GM19240 (cell line): ENCODE results near the gene ADK.
"Not testable (repeated sequence)": the region's sequence is repeated elsewhere in the genome, so short reads cannot be mapped to it uniquely, and the experiment has no call there.

Experiments used
- DNase-seq: peaks from one replicate; pipeline ENCODE4 v3.0.0; 2011; ENCODE audit warnings: low spot score; ENCODE audit not compliant: insufficient read length

ADK gene

DNA sequence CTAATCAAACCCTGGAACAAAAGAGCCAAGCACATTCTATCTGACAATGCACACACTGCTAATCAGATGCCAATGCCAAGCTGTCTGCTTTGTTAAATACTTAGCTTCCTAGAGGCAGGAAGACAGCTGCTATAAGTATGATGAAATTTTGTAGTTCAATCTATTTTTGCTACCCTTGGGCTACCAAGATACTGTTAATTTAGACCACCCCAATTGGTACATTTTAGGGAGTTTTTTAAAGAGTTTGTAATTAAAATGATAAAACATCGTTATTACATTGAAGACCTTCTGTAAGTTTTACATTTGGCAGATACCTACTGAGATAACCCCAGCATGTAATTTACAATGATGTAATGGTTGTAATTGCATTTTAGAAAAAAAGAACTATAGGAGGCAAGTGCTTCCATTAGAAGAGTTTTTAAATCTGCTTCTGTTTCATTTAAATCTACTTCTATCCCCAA, 268.5 kb downstream of the ADK start:
- DNase-seq, result no peak

- DNase-seq, result no peak
These were observed 268.9 kb downstream of the ADK start for GRCh38 chr10:74419958-74420375.

DNA sequence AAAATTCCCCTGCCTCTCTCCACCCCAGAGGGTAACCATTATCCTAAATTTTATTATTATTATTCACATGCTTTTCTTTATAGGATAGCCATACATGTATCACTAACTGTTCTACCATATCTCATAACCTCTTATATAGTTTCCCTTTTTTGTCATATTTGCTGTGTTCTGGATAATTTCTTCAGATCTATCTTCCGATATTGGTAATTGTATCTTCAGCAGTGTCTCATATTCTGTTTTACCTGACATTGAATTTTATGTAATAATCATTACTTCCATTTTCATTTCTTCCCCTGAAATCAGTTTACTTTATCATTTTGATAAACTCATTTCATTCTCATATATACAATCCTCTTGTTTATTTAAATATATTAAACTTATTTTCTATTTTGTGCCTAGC, 273.5 kb downstream of the ADK start:
- DNase-seq, result no peak

GRCh38 chr10:74425456-74426001, 274.5 kb downstream of the ADK start:
- no peak for DNase-seq

DNA sequence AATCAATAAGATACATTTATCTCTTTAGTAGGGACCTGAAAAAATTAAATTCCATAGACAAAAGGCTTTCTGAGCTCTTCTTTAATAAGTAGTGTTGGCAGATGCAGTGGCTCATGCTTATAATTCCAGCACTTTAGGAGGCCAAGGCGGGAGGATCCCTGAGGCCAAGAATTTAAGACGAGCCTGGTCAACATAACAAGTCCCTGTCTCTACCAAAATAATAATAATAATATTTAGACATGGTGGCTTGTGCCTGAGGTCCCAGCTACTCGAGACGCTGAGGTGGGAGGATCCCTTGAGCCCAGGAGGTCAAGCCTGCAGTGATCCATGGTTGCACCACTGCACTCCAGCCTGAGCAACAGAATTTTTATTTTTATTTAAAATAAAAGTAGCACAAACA, 280.8 kb downstream of the ADK start:
- DNase-seq, result no peak

DNA sequence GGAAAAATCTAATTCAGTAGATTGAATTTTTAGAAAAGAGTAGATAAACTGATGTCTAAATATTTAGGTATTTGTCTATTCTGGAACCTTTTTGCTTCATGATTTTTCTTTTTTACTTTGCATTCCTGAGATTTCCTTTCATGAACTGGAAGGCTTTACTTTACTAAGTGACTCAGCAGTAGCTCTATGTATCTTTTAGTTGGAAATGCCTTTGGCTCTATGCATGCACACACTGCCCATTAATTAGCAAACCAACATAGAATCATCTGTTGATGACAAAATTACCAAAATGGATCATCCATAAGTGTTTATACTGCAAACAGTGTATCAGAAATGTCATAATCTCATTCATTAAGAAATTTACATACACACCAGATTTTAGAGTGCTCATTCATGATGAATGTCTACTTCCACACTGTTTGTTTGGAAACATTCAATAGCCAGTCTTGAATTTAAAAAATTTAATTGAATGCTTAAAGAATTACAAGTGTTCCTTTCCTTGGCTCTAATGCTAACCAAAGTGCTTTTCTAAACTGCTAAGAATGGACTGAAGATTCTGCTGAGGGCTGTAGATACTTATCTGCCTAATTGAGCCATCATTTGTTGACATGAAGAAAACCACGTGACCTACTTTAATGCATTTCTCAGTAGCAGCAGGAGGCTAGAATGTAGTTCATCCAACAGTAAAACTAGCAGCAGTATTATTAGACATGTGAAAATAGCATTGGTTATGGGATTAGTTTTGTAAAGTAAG, 282.0 kb downstream of the ADK start:
- no peak for DNase-seq

GRCh38 chr10:74433595-74433956, 282.6 kb downstream of the ADK start:
- DNase-seq, result no peak

GRCh38 chr10:74433993-74434392, 283.0 kb downstream of the ADK start:
- no peak for DNase-seq

GRCh38 chr10:74434547-74434946, 283.5 kb downstream of the ADK start:
- DNase-seq, result no peak

DNA sequence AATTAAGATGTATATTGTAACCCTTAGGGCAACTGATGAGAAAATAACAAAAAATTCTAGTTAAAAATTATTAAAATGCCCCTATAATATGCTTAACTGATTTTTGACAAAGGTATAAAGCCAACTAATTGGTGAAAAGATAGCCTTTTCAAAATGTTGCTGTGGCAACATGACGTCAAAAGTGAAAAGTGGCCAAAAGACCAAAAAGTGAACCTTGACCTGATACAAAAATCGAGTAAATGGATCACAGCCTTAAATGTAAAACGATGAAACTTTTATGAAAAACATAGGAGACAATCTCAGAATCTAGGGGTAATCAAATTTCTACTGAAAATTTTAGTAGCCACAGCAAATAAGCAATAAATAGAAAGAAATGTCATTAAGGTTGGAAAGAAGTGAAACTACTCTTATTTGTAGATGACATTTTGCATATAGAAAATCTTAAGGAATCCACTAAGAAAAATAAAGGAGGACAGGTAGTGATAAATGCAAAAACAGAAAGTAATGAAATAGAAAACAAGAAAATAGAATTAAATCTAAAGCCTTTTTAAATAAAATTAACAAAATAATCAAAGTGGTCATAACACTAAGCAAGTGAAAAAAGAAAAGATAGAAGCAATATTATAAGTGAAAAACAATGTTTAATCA, 285.6 kb downstream of the ADK start:
- no peak for DNase-seq

DNA sequence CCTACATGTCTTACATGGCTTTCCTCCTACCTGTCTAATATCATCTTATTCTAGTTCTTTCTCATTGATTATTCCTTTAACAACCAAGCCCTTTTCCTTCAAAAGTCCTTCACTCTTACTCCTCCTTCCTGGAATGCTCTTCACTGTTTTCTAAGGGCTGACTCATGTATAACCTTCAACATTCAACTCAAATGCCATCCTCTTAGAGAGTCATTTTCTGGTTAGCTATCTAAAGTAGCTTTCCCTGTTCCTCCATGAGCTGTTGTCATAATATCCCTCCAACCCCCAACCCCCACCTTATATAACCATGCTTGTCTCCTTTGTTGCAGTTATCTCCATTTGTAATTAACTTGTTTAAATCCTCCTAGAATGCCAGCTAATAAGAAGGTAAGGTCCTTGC, 286.8 kb downstream of the ADK start:
- no peak for DNase-seq

GRCh38 chr10:74439213-74439612, 288.2 kb downstream of the ADK start:
- DNase-seq, result no peak

DNA sequence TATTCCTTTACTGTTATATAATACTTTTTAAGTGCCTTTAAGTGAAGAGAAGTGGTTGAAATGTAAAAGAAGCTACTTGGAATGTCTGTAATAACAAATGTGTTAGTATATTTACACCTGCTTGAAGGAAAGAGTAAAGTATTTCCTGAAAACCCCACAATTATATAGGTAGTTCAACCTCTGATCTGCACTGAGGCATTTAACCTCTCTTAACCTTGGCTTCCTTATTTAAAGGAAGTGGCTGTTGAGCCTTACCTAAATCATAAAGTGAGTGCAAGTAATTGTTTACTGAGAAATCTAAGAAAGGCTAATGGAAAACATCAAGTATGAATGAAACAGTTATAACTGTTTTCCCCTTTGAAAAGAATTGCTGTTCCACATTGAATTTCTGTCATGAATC, 294.5 kb downstream of the ADK start:
- no peak for DNase-seq

DNA sequence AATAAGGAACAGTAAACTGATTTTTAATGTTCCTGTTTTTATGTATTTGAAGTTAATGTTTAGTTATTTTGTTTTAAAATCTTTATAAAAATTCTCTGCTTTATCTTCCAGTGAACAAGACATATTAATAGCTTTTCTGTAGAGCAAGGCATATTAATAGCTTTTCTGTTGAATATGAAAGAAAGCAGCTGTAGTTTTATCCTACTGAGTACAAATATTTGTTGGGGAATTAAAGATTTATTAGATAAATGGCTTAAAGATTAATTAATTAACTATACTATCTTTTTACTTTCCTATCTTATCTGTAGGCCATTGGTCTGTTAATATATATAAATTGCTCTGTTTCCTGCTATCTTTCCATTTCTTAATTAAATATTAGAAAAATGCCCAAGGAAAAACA, 299.6 kb downstream of the ADK start:
- no peak for DNase-seq

DNA sequence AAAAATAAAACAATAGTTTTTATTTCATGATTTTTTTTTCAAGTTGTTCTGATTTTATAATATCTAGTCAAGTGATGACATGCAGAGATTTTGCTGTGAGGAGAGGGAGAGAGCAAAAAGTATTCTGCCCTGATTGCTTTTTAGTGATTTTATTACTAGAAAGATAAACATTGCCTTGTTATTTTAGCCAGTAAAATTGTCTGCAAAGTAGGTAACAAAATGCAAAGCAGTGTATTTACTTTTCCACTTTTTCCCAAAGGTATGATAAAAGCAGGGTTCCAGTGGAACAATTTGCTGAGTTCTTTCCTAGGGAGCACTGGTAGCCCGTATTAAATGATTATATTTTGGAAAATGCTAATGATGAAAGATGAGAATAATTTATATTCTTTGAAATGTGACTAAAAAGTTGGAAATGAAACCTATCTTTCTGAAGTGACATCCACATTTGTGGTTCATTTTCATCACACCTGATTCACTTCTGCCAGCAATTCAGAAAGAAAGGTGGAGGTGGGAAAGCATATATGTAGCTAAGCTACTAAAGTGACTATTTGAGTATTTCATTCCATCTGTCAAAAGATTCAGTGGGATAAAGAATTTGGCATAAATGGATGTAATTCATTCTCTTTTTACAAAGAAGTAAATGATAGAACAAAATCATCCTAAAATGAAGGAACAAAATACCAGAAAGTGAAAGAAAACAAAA, 300.3 kb downstream of the ADK start:
- DNase-seq, result no peak

DNA sequence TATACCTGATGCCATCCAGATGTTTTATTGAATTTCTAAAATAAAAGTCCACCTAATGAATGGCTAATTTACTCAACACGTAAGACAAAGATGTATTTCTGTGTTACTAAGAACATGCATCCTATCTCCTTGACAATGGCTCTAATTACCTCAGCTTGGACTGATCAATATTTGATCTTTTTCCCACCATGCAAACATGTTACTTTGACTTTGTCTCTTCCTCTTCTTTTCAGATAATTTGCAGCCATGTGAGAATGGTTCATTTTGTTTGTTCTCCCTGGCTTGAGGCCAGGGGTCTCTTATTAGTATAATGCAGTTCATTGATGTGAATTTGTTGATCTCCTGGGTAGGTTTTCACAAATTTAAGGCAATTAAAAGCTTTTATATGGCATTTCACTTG, 302.1 kb downstream of the ADK start:
- DNase-seq, result no peak

GRCh38 chr10:74457478-74457877, 306.5 kb downstream of the ADK start:
- DNase-seq, result not testable (repeated sequence)

GRCh38 chr10:74460812-74461211, 309.8 kb downstream of the ADK start:
- DNase-seq, result no peak

DNA sequence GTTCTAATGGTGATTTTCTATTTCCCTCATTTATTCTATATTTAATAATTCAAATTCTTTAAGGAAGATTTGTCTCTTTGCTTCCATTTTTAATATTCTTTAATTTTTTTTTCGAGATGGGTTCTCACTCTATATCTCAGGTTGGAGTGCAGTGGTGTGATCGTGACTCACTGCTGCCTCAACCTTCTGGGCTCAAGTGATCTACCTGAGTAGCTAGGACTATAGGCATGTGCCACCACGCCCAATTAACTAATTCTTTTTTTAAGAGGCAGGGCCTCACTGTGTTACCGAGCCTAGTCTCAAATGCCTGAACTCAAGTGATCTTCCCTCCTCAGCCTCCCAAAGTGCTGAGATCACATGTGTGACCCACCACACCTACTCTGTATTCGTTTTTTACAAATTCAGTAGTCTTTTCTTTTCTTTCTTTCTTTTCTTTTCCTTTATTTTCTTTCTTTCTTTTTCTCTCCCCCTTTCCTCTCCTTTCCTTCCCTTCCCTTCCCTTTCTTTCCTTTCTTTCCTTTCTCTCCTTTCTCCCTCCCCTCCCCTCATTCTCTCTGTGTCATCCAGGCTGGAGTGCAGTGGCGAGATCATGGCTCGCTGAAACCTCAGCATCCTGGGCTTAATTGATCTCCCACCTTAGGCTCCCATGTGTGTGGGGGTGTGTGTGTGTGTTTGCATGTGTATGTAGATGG, 323.1 kb downstream of the ADK start:
- no peak for DNase-seq

- not testable (repeated sequence) for DNase-seq
These were observed 325.2 kb downstream of the ADK start for GRCh38 chr10:74476162-74476706.

GRCh38 chr10:74480778-74481177, 329.8 kb downstream of the ADK start:
- no peak for DNase-seq
